LHCN-M2 (cell line): ENCODE results near the gene KCNAB1. TPM values are rescaled to one million over a fixed set of nuclear protein-coding genes. Genes with fewer than 3 reads are reported as not detected.
"Not testable (repeated sequence)": the region's sequence is repeated elsewhere in the genome, so short reads cannot be mapped to it uniquely, and the experiment has no call there.

Experiments
- DNase-seq: peaks from one replicate; pipeline ENCODE4 v3.0.0-alpha.2; 2012; ENCODE audit warnings: low read depth
- total RNA-seq: library from RNA; depleted of rRNA; stranded (reverse); fragments of >200 nt; gene quantifications from 2 replicates; pipeline ENCODE4 v1.2.3, GENCODE V29; 2014

KCNAB1 gene
- total RNA-seq, 1 experiment from 2014 or later: 0.57 TPM

GRCh38 chr3:156175570-156175969 is 55.2 kb downstream of the KCNAB1 start:
- DNase-seq: no peak

DNA sequence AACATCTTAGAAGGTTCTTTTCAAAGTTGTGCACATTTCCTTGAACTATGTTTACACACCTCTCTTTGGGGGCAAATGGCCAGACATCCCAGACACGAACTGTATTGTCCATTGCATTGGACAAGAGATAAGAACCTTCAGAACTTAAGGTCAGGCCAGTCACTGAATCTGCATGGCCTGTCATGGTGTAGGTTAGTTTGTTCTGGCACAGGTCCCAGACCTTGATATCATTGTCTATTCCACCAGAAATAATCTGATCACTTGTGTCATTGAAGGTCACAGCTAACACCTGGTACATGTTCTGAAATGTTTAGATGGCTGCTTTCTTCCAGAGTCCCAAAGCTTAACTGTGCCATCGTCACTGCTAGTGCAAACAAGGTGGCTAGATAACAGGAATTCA is 55.7 kb downstream of the KCNAB1 start:
- no peak for DNase-seq

DNA sequence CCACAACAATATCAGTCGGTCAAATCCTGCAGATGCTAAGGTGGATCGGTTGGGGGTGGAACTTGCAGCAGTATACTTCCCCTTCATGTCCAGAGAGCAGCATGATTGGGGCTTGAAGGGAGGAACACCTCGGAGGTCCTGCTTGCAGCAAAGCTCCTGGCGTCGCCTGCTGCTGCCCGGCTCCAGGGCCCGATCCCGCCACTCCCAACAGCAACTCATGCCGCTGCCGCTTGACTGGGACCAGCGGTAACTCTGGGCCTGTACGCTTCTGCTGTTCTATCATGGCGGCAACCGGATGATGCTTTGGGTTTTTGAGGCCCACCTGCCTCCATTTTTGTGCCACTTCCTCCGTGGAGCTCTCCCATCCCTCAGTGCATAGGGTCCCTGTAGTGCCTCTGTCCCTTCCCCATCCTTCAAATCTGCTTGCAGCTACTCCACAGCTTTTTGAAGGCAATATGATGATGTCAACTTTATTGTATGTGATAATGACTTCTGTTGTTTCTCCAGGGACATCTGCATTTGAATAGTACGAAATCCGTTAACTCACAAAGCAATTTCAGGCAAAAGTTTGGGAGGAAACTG is 56.3 kb downstream of the KCNAB1 start:
- no peak for DNase-seq

- DNase-seq: no peak
Observed at GRCh38 chr3:156180077-156180476, 59.7 kb downstream of the KCNAB1 start.

DNA sequence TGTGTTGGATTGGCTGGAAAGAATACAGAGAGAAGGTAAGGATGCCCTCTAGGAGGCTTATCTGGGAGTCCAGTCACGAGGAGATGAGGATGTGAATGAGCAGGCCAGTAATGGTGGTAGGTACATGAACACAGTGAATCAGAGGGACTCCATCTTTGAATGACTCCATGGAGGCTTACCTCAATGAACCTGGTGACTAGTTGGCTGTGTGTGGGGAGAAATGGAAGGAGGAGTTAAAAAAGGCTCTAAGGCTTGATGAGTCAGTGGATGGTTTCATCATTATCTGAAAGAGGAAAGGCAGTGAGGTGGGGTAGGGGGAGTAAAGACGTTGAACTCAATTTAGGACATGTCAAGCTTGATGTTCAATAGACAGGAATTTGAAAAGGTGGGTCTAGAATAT is 61.1 kb downstream of the KCNAB1 start:
- peak; percentile 27 for DNase-seq

DNA sequence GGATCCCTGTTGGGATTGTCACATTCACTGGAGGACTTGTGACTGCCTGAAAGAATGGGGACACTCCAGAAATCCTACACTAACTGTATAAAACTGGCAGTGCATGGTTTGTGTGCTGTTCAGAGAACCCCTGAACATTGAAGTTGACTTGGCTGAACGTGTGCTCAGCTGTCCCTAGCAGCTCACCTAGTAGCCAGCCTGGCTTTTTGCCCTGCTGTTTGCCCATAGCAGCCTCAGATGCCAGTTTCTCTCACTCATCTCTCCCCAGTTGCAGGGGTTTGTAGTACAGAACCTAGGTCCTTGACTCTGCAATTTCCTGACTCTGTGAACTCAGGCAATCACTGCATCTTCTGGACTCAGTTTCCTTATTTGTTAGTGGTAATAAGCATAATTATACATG is 63.0 kb downstream of the KCNAB1 start:
- no peak for DNase-seq

- DNase-seq: no peak
Observed at GRCh38 chr3:156184156-156184555, 63.8 kb downstream of the KCNAB1 start.

GRCh38 chr3:156187146-156187769 is 66.9 kb downstream of the KCNAB1 start:
- no peak for DNase-seq

DNA sequence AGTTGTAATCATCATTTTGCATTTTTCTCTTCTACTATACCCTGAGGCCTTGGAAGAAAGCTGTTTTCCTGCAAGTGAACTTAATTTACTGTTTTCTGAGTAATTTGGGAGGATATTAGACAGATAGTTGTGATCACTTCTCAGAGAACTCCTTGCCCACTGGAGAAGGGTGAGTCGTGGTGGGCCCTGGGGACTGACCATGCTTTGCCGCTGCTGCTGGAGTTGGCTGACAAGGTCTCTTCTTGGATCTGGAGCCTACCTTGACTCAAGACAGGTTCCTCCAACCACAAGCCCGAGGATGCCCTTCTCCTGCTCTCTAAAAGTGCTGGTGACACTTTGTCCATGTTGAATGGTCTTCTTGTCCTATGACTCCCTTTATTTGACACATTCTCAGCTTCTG is 68.4 kb downstream of the KCNAB1 start:
- no peak for DNase-seq

DNA sequence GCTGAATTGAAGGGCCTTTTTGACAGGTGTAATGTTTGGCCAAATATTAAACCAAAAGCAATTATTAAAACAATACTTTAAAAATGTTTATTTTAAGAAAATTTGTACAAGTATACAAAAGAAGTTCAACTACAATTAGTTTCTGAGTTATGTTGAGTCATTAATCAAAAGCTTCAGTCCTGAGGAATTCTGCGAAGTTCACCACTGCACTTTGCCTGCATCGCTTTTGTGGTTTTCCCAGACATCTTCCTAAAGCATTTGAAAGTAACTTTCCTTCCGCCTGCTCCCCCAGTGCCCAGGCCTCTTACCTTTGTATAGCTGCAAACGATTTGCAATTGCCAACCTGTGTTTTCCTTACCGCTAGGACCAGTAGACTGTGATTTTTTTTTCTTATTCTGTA is 69.5 kb downstream of the KCNAB1 start:
- DNase-seq: no peak

DNA sequence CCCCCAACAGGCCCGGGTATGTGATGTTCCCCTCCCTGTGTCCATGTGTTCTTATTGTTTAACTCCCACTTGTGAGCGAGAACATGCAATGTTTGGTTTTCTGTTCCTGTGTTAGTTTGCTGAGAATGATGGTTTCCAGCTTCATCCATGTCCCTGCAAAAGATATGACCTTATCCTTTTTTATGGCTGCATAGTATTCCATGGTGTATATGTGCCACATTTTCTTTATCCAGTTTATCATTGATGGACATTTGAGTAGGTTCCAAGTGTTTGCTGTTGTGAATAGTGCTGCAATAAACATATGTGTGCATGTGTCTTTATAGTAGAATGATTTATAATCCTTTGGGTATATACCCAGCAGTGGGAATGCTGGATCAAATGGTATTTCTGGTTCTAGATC is 74.6 kb downstream of the KCNAB1 start:
- DNase-seq: not testable (repeated sequence)

DNA sequence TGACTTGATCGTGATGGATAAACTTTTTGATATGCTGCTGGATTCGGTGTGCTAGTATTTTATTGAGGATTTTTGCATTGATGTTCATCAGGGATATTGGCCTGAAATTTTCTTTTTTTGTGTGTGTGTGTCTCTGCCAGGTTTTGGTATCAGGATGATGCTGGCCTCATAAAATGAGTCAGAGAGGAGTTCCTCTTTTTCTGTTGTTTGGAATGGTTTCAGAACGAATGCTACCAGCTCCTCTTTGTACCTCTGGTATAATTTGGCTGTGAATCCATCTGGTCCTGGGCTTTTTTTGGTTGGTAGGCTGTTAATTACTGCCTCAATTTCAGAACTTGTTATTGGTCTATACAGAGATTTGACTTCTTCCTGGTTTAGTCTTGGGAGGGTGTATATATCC is 76.8 kb downstream of the KCNAB1 start:
- DNase-seq: not testable (repeated sequence)

DNA sequence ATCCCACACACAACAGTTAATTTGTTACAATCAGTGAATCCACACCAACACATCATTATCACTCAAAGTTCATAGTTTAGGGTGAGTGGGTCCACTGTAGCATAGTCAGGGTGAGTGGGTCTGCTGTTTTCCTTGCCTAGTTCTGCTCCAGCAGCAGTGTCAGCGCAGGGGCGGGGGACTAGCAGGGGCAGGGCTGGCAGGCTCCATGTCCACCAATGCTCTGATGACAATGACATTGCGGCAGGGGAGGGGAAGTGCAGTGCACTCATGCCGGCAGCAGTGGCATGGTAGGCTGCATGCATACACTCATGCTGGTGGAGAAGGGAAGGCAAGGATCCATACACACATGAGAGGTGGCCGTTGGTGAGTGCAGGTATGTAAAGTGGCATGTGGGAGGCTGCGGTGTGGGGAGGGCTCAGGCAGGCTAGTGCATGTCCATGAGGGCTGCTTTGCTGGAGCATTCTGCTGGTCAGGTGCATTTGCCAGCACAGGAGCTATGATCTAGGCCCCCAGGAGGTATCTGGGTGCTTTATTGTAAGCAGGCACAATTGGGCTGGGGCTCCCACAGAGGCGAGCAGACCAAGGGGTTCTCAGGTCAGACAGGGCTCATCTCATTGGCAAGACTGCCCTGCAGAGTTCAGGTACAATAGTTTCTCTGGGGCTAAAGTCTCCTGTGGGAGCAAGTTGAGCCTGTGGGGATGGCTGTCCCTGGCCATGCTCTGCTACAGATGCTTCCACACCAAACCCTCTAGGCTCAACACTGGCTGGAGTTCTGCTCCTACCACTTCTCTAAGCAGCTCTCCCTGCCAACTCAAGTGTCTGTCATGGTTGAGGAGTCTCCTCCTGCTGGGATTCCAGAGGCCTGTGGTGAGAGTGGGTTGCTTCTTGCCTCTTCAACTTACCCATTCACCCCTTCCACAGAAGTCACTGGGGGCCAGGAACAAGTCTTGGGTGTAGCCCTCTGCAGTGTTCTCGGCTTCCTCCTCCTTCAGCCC is 81.3 kb downstream of the KCNAB1 start:
- no peak for DNase-seq

DNA sequence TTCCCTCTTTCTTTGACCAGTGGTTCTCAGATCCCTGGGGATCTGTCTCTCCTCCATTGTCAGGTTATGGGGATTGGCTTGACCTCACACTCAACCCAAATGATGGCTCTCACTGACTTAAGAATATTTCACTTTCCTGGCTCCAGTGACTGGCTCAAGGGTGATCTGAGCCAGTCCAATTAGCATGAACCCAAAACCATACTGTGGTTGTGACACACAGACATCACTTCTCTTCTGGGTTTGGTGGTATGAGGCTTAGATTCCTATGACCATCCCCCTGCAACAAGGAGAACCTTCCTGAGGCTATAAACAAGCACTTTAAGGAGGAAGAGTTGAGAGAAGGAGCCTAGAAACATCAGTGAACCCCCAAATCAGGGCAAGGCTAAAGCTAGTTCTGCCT is 85.8 kb downstream of the KCNAB1 start:
- DNase-seq: no peak

DNA sequence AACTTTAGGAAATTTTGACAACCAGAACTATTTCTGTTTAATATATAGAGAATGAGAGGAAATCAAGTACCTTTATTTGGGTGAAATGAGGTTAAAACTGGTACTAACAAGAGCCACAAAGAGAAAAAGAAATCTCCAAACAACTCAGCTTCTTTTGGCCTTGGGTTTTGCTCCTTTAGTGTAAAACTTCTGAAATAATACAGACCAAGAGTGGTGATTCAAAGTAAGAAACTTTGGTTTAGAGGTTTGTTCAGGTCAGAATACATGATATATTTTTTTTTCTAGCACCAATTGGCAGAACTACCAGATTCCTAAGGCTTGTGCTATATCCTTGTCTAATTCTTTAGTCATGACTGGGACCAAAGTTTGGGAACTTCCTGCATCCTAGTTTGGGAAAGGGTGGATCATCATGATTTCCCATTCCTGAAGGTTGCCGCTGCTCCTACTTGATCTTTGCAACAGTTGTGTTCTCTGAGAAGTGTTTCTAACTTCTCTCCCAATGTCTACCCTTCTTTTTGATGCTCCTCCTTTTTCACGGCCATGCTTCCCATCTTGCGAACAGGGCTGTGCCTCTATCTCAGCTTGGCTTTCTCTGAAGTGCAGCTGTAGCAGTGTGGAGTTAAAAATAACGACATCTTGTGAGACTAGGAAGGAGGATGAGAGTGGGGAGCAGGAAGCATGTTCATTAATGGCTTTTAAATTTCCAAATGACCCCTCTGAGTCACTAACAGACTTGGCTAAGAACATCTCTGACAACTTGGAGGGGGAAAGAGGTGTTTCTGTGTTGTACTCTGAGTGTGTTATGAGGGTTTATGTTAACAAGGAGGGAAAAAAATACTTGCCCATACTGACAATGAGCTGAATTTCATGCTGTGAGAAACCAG is 87.7 kb downstream of the KCNAB1 start:
- no peak for DNase-seq

- no peak for DNase-seq
Observed at GRCh38 chr3:156209631-156210335, 89.4 kb downstream of the KCNAB1 start.

DNA sequence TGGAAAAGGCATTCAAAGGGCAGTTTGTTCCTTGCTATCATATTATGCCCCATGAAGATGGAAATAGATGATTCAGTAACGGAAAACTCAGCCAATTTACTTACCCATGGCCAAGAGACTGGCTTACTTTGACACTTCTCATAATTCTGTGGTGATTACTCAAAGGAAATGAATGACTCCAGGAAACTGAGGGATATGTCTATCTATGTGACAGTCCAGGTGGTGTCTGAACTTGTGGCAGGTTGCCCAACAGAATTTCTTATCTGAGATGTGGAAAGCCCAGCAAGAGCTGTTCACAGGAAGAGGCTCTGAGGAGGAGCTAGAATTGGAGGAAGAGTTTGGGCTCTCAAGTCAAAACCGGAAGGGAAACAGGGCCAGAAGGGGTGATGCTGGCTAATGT is 91.2 kb downstream of the KCNAB1 start:
- DNase-seq: no peak

- no peak for DNase-seq
Observed at GRCh38 chr3:156214676-156215075, 94.3 kb downstream of the KCNAB1 start.

DNA sequence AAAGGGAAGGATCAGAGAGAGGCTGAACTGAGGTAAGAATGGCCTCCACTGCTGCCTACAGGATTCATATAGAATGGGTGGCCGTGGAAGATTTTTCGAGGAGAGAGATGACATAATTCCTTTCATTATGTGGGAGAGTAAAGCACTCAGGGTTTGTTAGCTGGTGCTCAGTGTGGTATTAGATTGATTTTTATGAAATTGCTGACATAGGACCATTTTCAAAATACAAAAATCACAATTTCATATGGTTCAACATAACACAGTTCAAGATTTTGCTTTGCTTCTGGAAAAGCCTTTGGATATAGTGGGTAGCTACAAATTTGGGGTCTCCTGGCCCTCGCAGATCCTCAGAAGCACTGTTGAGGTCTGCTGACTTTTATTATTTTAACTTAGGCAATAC is 95.4 kb downstream of the KCNAB1 start:
- no peak for DNase-seq

DNA sequence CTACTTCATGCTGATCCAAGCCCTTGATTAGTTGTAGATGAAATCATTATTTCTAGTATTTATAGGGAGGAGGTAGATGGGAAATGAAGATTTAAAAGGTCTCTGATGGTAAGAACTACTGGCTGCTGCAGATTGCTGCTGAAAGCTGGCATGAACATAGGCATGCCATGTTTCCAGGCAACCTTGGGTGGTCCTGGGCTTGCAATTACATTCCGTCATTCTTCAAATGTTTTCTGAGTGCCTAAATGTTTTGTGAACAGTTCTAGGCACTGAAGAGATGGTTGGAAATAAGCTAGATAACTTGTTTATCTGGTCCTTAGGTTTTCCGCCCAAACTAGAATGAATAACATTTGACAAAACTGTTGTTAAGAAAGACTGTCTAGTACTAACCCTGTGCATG is 95.8 kb downstream of the KCNAB1 start:
- DNase-seq: no peak

- DNase-seq: no peak
Observed at GRCh38 chr3:156216852-156217251, 96.5 kb downstream of the KCNAB1 start.
